Tibial artery (tissue), 4 donors: ENCODE results near the gene HEATR5B.

Experiments
- DNase-seq, 2 donors: peaks; one replicate each; pipeline ENCODE4 v3.0.0-alpha.2; 2019
- H3K27ac ChIP-seq, 2 donors: fragments of 200-600 bp; sonication (generic) in 1 of 2; 1 replicate in 1 of 2; 2 replicates in 1 of 2; pipeline ENCODE4 v1.5.1; 2018 to 2019; ENCODE audit warnings: mild to moderate bottlenecking in 1 of 2
- H3K27me3 ChIP-seq, 2 donors: fragments of 200-600 bp; sonication (generic) in 1 of 2; one replicate each; pipeline versions ENCODE4 v1.5.1 to v1.6.0; 2016 to 2019
- H3K36me3 ChIP-seq, 3 donors: fragments of 200-600 bp; sonication (generic) in 2 of 3; one replicate each; pipeline ENCODE4 v1.5.1; 2016 to 2019; ENCODE audit warnings: mild to moderate bottlenecking in 2 of 3
- H3K4me1 ChIP-seq, 4 donors: fragments of 200-600 bp; sonication (generic) in 2 of 4; 1 replicate in 3 of 4; 2 replicates in 1 of 4; pipeline ENCODE4 v1.5.1; 2016 to 2019
- H3K4me3 ChIP-seq, 2 donors: fragments of 200-600 bp; sonication (generic) in 1 of 2; 1 replicate in 1 of 2; 2 replicates in 1 of 2; pipeline ENCODE4 v1.5.1; 2018 to 2019; ENCODE audit warnings: mild to moderate bottlenecking in 2 of 2
- H3K9me3 ChIP-seq, 3 donors: fragments of 200-600 bp; sonication (generic) in 1 of 3; one replicate each; pipeline ENCODE4 v1.5.1; 2016 to 2019
- CTCF ChIP-seq, 2 experiments: fragments of 200-600 bp in 1 of 2; fragments of 450-650 bp in 1 of 2; IDR thresholded peaks; one replicate each; pipeline ENCODE4 v1.5.1; 2017 to 2019; ENCODE audit warnings: antibody characterized with exemption in 2 of 2, mild to moderate bottlenecking in 1 of 2, moderate library complexity in 1 of 2
- intact Hi-C: fragments of 100-400 bp; cut with DNase I; formaldehyde crosslinking; loops from one replicate; pipeline ENCODE4 v1.15.0; 2023; ENCODE audit warnings: low total_unique reads

The HEATR5B gene

GRCh38 chr2:37052600-37053332, 31.4 kb downstream of the HEATR5B start:
- Histone ChIP-seq H3K36me3 (peaks cover 48 to 88% (median 54%) of the 10 kb centered on the region in 3 donors), H3K4me3 (no peak overlapping the region), H3K27me3 (no peaks in the 10 kb centered on the region), H3K9me3 (no peaks in the 10 kb centered on the region), H3K27ac (no peak overlapping the region), H3K4me1 (no peaks in the 10 kb centered on the region)
- intact Hi-C loops, result no loop called here
- no peak for TF ChIP-seq CTCF (IDR thresholded peaks at IDR 0.05)
- no peak for DNase-seq

GRCh38 chr2:37039580-37039979, 44.6 kb downstream of the HEATR5B start:
- no peak for DNase-seq
- Histone ChIP-seq H3K4me3 (no peak overlapping the region), H3K4me1 (no peaks in the 10 kb centered on the region), H3K27me3 (no peaks in the 10 kb centered on the region), H3K36me3 (peaks cover 34 to 71% (median 45%) of the 10 kb centered on the region in 3 donors), H3K27ac (no peak overlapping the region), H3K9me3 (no peaks in the 10 kb centered on the region)
- no peak for TF ChIP-seq CTCF (IDR thresholded peaks at IDR 0.05)
- intact Hi-C loops, result no loop called here

GRCh38 chr2:37037771-37038170, 46.4 kb downstream of the HEATR5B start:
- TF ChIP-seq CTCF (IDR thresholded peaks at IDR 0.05), result no peak
- DNase-seq, result no peak
- no peaks in the 10 kb centered on the region for H3K9me3 ChIP-seq
- H3K4me1 ChIP-seq, result no peaks in the 10 kb centered on the region
- peaks cover 37 to 79% (median 48%) of the 10 kb centered on the region in 3 donors for H3K36me3 ChIP-seq
- intact Hi-C loops, result no loop called here
- H3K4me3 ChIP-seq, result no peak overlapping the region
- H3K27me3 ChIP-seq, result no peaks in the 10 kb centered on the region
- H3K27ac ChIP-seq, result no peak overlapping the region

GRCh38 chr2:37029758-37030157, 54.4 kb downstream of the HEATR5B start:
- Histone ChIP-seq H3K9me3 (no peaks in the 10 kb centered on the region), H3K27me3 (no peaks in the 10 kb centered on the region), H3K36me3 (peaks cover 41 to 77% (median 46%) of the 10 kb centered on the region in 3 donors), H3K27ac (no peak overlapping the region), H3K4me3 (no peak overlapping the region), H3K4me1 (no peaks in the 10 kb centered on the region)
- no peak for TF ChIP-seq CTCF (IDR thresholded peaks at IDR 0.05)
- intact Hi-C loops, result no loop called here
- no peak for DNase-seq

GRCh38 chr2:37026050-37026449, 58.1 kb downstream of the HEATR5B start:
- intact Hi-C loops, result no loop called here
- H3K4me3 ChIP-seq, result no peak overlapping the region
- H3K4me1 ChIP-seq, result peaks cover 0 to 10% (median 4%) of the 10 kb centered on the region in 4 donors
- H3K9me3 ChIP-seq, result no peaks in the 10 kb centered on the region
- H3K27ac ChIP-seq, result no peak overlapping the region
- TF ChIP-seq CTCF (IDR thresholded peaks at IDR 0.05), result no peak
- DNase-seq, result no peak
- H3K36me3 ChIP-seq, result peaks cover 36 to 66% (median 43%) of the 10 kb centered on the region in 3 donors
- no peaks in the 10 kb centered on the region for H3K27me3 ChIP-seq
